Psoas muscle (tissue), 8 donors: Measurements from ENCODE around the gene MAPK11. TPM values are rescaled to one million over a fixed set of nuclear protein-coding genes. Genes with fewer than 3 reads are reported as not detected.

Experiments
- ATAC-seq, 4 donors: fragments of 200-7000 bp; cut with Tn5 transposase; one replicate each; pipeline ENCODE4 v1.9.1; 2020; ENCODE audit warnings: moderate library complexity in 3 of 4, mild to moderate bottlenecking in 2 of 4
- DNase-seq, 2 donors: peaks; one replicate each; pipeline ENCODE4 v3.0.0-alpha.2; 2020
- H3K27ac ChIP-seq: fragments of 200-600 bp; one replicate; pipeline ENCODE4 v1.8.0; 2022
- H3K27me3 ChIP-seq, 3 donors: fragments of 200-600 bp in 1 of 3; one replicate each; pipeline versions ENCODE4 v1.6.1 to v1.8.0; 2013 to 2022; ENCODE audit warnings: low read length in 2 of 3, mild to moderate bottlenecking in 2 of 3, moderate library complexity in 1 of 3; ENCODE audit not compliant: insufficient read depth in 3 of 3
- H3K36me3 ChIP-seq, 2 donors: fragments of 200-600 bp in 1 of 2; one replicate each; pipeline versions ENCODE4 v1.6.1 to v1.8.0; 2013 to 2022; ENCODE audit warnings: low read depth in 1 of 2, mild to moderate bottlenecking in 1 of 2, moderate library complexity in 1 of 2; ENCODE audit not compliant: insufficient read depth in 1 of 2
- H3K4me1 ChIP-seq: fragments of 200-600 bp; one replicate; pipeline ENCODE4 v1.8.0; 2022
- H3K4me3 ChIP-seq: fragments of 200-600 bp; one replicate; pipeline ENCODE4 v1.8.0; 2022; ENCODE audit warnings: mild to moderate bottlenecking
- H3K9me3 ChIP-seq: fragments of 200-600 bp; one replicate; pipeline ENCODE4 v1.8.0; 2022
- WGBS, 3 donors: extraction: QIAGEN DNeasy Blood & Tissue Kit; methylation state at CpG; one replicate each; pipeline versions ENCODE4 v1.1.6 to v1.1.7; 2013; 5-methylcytosine and 5-hydroxymethylcytosine counted together
- intact Hi-C, 2 donors: fragments of 100-400 bp; cut with DNase I; formaldehyde crosslinking; loops; one replicate each; pipeline versions ENCODE4 v1.11.0 to v1.14.2; 2022
- polyA plus RNA-seq, 3 donors: library from polyadenylated mRNA; stranded (reverse); fragments of 200-250 nt; gene quantifications; one replicate each; pipeline ENCODE4 v1.2.3, GENCODE V29; 2013
- total RNA-seq, 4 donors: library from RNA; stranded (reverse); fragmentation: NEBNext Ultra II Directional in 2 of 4; extraction: Animal tissue kit (Norgen Biotek cat#: 25700) in 2 of 4; gene quantifications; one replicate each; pipeline versions ENCODE4 v1.2.1 to v1.2.4, GENCODE V29; 2021 to 2023
- TF ChIP-seq, protein P1 (sequence below): fragments of 200-600 bp; IDR thresholded peaks from one replicate; pipeline ENCODE4 v1.8.0; 2022; ENCODE audit warnings: antibody characterized with exemption
- donor health status: healthy with polysubstance abuse.
- donor health status: DM: no; HTN: no; CAD: no; lungs with moderate emphysema.
- donor health status: Bipolar disorder and iron deficiency.
- donor health status: healthy.
- donor health status: DM: yes; HTN: yes; CAD: no.
- donor health status: DM: no; HTN: no; CAD: no.
- donor health status: DM: no; HTN: no; CAD: no.
- donor health status: DM: yes; HTN: yes; CAD: no.

MAPK11 gene
- total and polyA plus RNA-seq, 7 donors: 1.7 to 6.3 (median 4.8) TPM

DNA sequence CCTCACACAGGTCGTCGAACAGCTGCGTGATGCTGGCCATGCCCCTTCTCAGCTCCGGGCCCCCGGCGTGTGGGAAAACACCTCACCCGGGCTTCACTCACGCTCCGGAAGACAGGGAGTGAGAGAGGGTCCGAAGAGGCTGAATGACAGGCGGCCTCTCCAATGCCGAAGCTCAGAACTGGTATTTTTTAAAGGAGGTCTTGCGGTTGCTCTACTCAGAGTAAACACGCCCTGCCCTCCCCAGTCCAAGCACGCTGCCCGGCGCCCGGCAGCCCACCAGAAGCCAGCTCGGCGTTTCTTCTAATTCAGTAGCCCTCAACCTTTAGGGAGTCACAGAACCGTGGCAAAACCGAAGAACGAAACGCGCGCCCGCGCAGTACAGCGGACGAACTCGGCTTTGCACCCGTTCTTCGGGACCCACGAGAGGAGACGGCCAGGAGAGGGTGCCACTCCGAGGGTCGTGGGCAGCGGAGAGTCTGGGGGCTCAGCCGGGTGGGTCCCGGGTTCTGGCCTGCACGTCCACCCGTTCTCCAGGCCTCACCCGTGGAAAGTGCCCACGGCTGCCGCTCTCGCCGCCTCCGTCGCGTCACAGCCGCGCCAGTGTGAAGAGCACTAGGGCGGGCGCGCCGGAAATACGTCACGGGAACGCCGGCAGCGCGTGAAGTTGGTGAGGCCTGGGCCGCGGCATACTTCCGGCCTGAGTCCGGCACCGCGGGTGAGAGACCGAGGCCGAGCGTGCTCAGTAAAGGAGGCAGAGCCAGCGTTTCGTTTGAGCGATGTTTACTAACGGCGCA, 25.6 kb downstream of the MAPK11 start, which contains the start of gene TUBGCP6:
TSS of gene TUBGCP6 (minus strand) at position 604 of the 794 bp plus-strand sequence. CDS start at position 40, 564 bp downstream.
- intact Hi-C loops: loop anchor here in 1 of 2 donors (5.0 kb wide), 1 partner anchor 37 kb away; no protein-coding TSS in a partner anchor

GRCh38 chr22:50243685-50244419, 26.3 kb downstream of the MAPK11 start:
- DNase-seq (no peak), ATAC-seq (peak in 1 of 4 donors; percentile 20)
- Histone ChIP-seq H3K4me3 (peak overlapping the region; percentile 98), H3K4me1 (peaks cover 42% of the 10 kb centered on the region), H3K36me3 (peaks cover 0 to 48% of the 10 kb centered on the region in 2 donors), H3K27ac (peak overlapping the region; percentile 95), H3K27me3 (no peaks in the 10 kb centered on the region), H3K9me3 (no peaks in the 10 kb centered on the region)
- 13 to 16% (median 15%) methylated on average over 27 of the region's 27 CpGs for WGBS, 3 donors
- intact Hi-C loops: loop anchor here in 1 of 2 donors (5.0 kb wide), 1 partner anchor 37 kb away; no protein-coding TSS in a partner anchor
- TF ChIP-seq, protein P1, sequence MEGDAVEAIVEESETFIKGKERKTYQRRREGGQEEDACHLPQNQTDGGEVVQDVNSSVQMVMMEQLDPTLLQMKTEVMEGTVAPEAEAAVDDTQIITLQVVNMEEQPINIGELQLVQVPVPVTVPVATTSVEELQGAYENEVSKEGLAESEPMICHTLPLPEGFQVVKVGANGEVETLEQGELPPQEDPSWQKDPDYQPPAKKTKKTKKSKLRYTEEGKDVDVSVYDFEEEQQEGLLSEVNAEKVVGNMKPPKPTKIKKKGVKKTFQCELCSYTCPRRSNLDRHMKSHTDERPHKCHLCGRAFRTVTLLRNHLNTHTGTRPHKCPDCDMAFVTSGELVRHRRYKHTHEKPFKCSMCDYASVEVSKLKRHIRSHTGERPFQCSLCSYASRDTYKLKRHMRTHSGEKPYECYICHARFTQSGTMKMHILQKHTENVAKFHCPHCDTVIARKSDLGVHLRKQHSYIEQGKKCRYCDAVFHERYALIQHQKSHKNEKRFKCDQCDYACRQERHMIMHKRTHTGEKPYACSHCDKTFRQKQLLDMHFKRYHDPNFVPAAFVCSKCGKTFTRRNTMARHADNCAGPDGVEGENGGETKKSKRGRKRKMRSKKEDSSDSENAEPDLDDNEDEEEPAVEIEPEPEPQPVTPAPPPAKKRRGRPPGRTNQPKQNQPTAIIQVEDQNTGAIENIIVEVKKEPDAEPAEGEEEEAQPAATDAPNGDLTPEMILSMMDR: no peak

More for the DNA sequence above, 25.6 kb downstream of the MAPK11 start, which contains the start of gene TUBGCP6:
- peak within 1 kb of the TSS; percentile 98 for H3K4me3 ChIP-seq
- H3K27ac ChIP-seq: peak within 1 kb of the TSS; percentile 95
- 0 to 1% (median 0%) methylated on average over 75 to 76 of the region's 76 CpGs for WGBS, 3 donors
- no peaks in the 10 kb centered on the region for H3K27me3 ChIP-seq
- TF ChIP-seq, protein P1: peak; percentile 27
- peak; percentile 98 for DNase-seq
- ATAC-seq: peak; percentile 89 to 91 (median 90)
- H3K4me1 ChIP-seq: peaks cover 45% of the 10 kb centered on the region
- no peaks in the 10 kb centered on the region for H3K9me3 ChIP-seq
- peaks cover 0 to 44% of the 10 kb centered on the region in 2 donors for H3K36me3 ChIP-seq

- intact Hi-C loops: loop anchor here in 1 of 2 donors (5.0 kb wide), 1 partner anchor 35 kb away; no protein-coding TSS in a partner anchor
- peaks cover 0 to 48% of the 10 kb centered on the region in 2 donors for H3K36me3 ChIP-seq
Observed at GRCh38 chr22:50242406-50242949, 27.7 kb downstream of the MAPK11 start.

DNA sequence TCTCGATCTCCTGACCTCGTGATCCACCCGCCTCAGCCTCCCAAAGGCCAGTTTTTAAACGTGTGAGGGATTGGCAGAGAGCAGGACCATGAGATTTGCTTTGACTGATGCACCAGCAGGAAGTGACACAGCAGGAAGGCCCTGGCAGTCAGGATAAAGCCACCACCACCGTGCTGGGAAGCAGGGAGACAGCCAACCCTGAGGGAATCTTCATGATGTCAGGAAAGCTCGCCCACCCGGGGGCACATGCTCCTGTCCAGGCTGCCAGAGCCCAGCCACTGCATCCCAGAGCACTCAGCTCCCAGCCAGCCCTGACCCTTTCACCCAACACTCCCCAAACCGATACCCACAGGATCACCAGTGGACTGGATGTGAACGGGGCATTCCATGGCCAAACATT, 31.4 kb downstream of the MAPK11 start:
- DNase-seq (no peak), ATAC-seq (no peak)
- intact Hi-C loops: no loop called here
- Histone ChIP-seq H3K27ac (no peak overlapping the region), H3K27me3 (no peaks in the 10 kb centered on the region), H3K36me3 (peaks cover 0 to 44% of the 10 kb centered on the region in 2 donors), H3K4me1 (peaks cover 30% of the 10 kb centered on the region), H3K4me3 (no peak overlapping the region), H3K9me3 (no peaks in the 10 kb centered on the region)
- TF ChIP-seq, protein P1: no peak
- WGBS, 3 donors: 85 to 87% (median 86%) methylated on average over 9 of the region's 9 CpGs

More at GRCh38 chr22:50242406-50242949, 27.7 kb downstream of the MAPK11 start:
- Histone ChIP-seq H3K4me1 (peaks cover 42% of the 10 kb centered on the region), H3K27me3 (no peaks in the 10 kb centered on the region), H3K27ac (peak overlapping the region; percentile 95), H3K9me3 (no peaks in the 10 kb centered on the region), H3K4me3 (peak overlapping the region; percentile 98)
- TF ChIP-seq, protein P1: no peak
- WGBS, 3 donors: 38 to 53% (median 43%) methylated on average over 14 of the region's 14 CpGs
- ATAC-seq (no peak), DNase-seq (no peak)
